RWPE1 (cell line): ENCODE data around the gene KRT3.

Experiments
- CTCF ChIA-PET: fragments of 350-600 bp; sonication (Branson Sonifier 250); formaldehyde crosslinking; extraction: SDS; loops from one replicate; lab custom pipeline; 2021; lab: Yijun Ruan, JAX
- POLR2A ChIA-PET: fragments of 400-600 bp; formaldehyde crosslinking; extraction: SDS; loops from one replicate; lab custom pipeline; 2020; ENCODE audit warnings: antibody characterized with exemption; ENCODE audit not compliant: low non-redundant PET; lab: Yijun Ruan, JAX
- DNase-seq: peaks from one replicate; pipeline ENCODE4 v3.0.0; 2012; ENCODE audit warnings: low spot score
- H3K27ac ChIP-seq: fragments of 450-650 bp; 2 replicates; pipeline ENCODE4 v1.5.1; 2017
- CTCF ChIP-seq: fragments of 450-650 bp; conservative IDR thresholded peaks from 2 replicates; pipeline ENCODE4 v1.5.1; 2017; ENCODE audit warnings: low read depth, mild to moderate bottlenecking

KRT3 gene

GRCh38 chr12:52814710-52815155, 18.8 kb upstream of the KRT3 start:
- TF ChIP-seq CTCF, result no peak
- ChIA-PET CTCF (no interaction called here), POLR2A (no interaction called here)
- no peak overlapping the region for H3K27ac ChIP-seq
- DNase-seq, result no peak

- DNase-seq, result no peak
- ChIA-PET POLR2A (no interaction called here), CTCF (no interaction called here)
- no peak for TF ChIP-seq CTCF
- no peak within 1 kb of the TSS for H3K27ac ChIP-seq
Observed at GRCh38 chr12:52813885-52814709, 18.2 kb upstream of the KRT3 start, which contains the start of gene KRT4. KRT4 (minus strand) TSS chr12:52814116; CDS start chr12:52814058, 58 bp downstream.

GRCh38 chr12:52813203-52813819, 17.4 kb upstream of the KRT3 start:
- DNase-seq, result no peak
- H3K27ac ChIP-seq, result no peak overlapping the region
- no peak for TF ChIP-seq CTCF
- ChIA-PET POLR2A (no interaction called here), CTCF (interaction anchor here (0.6 kb wide), 1 partner anchor 17 kb away, joined by 3 read pairs; the partner anchor contains the start of gene KRT3)

- POLR2A ChIA-PET, result no interaction called here
- no peak overlapping the region for H3K27ac ChIP-seq
- no peak for DNase-seq
- TF ChIP-seq CTCF, result no peak
- CTCF ChIA-PET, result no interaction called here
Observed at GRCh38 chr12:52812749-52813148, 16.8 kb upstream of the KRT3 start.

GRCh38 chr12:52812073-52812400, 16.1 kb upstream of the KRT3 start:
- TF ChIP-seq CTCF, result no peak
- ChIA-PET CTCF (no interaction called here), POLR2A (no interaction called here)
- H3K27ac ChIP-seq, result no peak overlapping the region
- DNase-seq, result no peak

GRCh38 chr12:52811191-52812072, 15.5 kb upstream of the KRT3 start:
- no peak for DNase-seq
- TF ChIP-seq CTCF, result no peak
- CTCF ChIA-PET, result no interaction called here
- no peak overlapping the region for H3K27ac ChIP-seq
- POLR2A ChIA-PET, result no interaction called here
